Measurements from ENCODE around the gene CUEDC1.

DNA sequence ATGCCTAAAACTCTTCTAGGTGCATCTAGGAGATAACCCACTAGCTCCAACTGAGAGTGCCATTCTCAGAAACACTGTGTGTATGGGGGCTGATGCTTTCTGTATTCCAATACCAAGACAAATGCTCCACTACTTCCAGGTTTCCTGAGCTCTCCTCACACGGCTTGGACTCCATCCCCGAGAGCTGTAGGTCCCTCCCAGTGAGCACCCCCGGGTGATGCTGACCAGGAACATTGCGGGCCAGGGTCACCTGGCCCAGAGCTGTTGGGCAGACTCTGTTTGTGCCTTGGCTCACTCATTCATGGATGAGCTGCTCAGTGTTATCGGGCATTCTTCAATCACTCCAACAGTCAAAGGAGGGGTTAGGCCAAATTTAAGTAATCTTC lies 7.0 kb downstream of the CUEDC1 start:
- TF ChIP-seq, protein P1, sequence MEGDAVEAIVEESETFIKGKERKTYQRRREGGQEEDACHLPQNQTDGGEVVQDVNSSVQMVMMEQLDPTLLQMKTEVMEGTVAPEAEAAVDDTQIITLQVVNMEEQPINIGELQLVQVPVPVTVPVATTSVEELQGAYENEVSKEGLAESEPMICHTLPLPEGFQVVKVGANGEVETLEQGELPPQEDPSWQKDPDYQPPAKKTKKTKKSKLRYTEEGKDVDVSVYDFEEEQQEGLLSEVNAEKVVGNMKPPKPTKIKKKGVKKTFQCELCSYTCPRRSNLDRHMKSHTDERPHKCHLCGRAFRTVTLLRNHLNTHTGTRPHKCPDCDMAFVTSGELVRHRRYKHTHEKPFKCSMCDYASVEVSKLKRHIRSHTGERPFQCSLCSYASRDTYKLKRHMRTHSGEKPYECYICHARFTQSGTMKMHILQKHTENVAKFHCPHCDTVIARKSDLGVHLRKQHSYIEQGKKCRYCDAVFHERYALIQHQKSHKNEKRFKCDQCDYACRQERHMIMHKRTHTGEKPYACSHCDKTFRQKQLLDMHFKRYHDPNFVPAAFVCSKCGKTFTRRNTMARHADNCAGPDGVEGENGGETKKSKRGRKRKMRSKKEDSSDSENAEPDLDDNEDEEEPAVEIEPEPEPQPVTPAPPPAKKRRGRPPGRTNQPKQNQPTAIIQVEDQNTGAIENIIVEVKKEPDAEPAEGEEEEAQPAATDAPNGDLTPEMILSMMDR (IDR thresholded peaks at IDR 0.05; ENCODE audit: poor library complexity), result no peak
- TF ChIP-seq EZH2 (IDR thresholded peaks at IDR 0.05; ENCODE audit: borderline replicate concordance) (no peak), EZH2phosphoT487 (IDR thresholded peaks at IDR 0.05; ENCODE audit: low read depth, severe bottlenecking, unreplicated experiment) (no peak)

Measured in hepatocyte (in vitro differentiated cells).